Psoas muscle (tissue), 8 donors: ENCODE results near the gene MICAL3. TPM values are rescaled to one million over a fixed set of nuclear protein-coding genes. Genes with fewer than 3 reads are reported as not detected.

ENCODE experiments used
- ATAC-seq, 4 donors: fragments of 200-7000 bp; cut with Tn5 transposase; one replicate each; pipeline ENCODE4 v1.9.1; 2020; ENCODE audit warnings: moderate library complexity in 3 of 4, mild to moderate bottlenecking in 2 of 4
- DNase-seq, 2 donors: peaks; one replicate each; pipeline ENCODE4 v3.0.0-alpha.2; 2020
- H3K27ac ChIP-seq: fragments of 200-600 bp; one replicate; pipeline ENCODE4 v1.8.0; 2022
- H3K27me3 ChIP-seq, 3 donors: fragments of 200-600 bp in 1 of 3; one replicate each; pipeline versions ENCODE4 v1.6.1 to v1.8.0; 2013 to 2022; ENCODE audit warnings: low read length in 2 of 3, mild to moderate bottlenecking in 2 of 3, moderate library complexity in 1 of 3; ENCODE audit not compliant: insufficient read depth in 3 of 3
- H3K36me3 ChIP-seq, 2 donors: fragments of 200-600 bp in 1 of 2; one replicate each; pipeline versions ENCODE4 v1.6.1 to v1.8.0; 2013 to 2022; ENCODE audit warnings: low read depth in 1 of 2, mild to moderate bottlenecking in 1 of 2, moderate library complexity in 1 of 2; ENCODE audit not compliant: insufficient read depth in 1 of 2
- H3K4me1 ChIP-seq: fragments of 200-600 bp; one replicate; pipeline ENCODE4 v1.8.0; 2022
- H3K4me3 ChIP-seq: fragments of 200-600 bp; one replicate; pipeline ENCODE4 v1.8.0; 2022; ENCODE audit warnings: mild to moderate bottlenecking
- H3K9me3 ChIP-seq: fragments of 200-600 bp; one replicate; pipeline ENCODE4 v1.8.0; 2022
- CTCF ChIP-seq: fragments of 200-600 bp; IDR thresholded peaks from one replicate; pipeline ENCODE4 v1.8.0; 2022; ENCODE audit warnings: antibody characterized with exemption
- WGBS, 3 donors: extraction: QIAGEN DNeasy Blood & Tissue Kit; methylation state at CpG; one replicate each; pipeline versions ENCODE4 v1.1.6 to v1.1.7; 2013; 5-methylcytosine and 5-hydroxymethylcytosine counted together
- intact Hi-C, 2 donors: fragments of 100-400 bp; cut with DNase I; formaldehyde crosslinking; loops; one replicate each; pipeline versions ENCODE4 v1.11.0 to v1.14.2; 2022
- polyA plus RNA-seq, 3 donors: library from polyadenylated mRNA; stranded (reverse); fragments of 200-250 nt; gene quantifications; one replicate each; pipeline ENCODE4 v1.2.3, GENCODE V29; 2013
- total RNA-seq, 4 donors: library from RNA; stranded (reverse); fragmentation: NEBNext Ultra II Directional in 2 of 4; extraction: Animal tissue kit (Norgen Biotek cat#: 25700) in 2 of 4; gene quantifications; one replicate each; pipeline versions ENCODE4 v1.2.1 to v1.2.4, GENCODE V29; 2021 to 2023
- donor health status: healthy with polysubstance abuse.
- donor health status: DM: no; HTN: no; CAD: no; lungs with moderate emphysema.
- donor health status: Bipolar disorder and iron deficiency.
- donor health status: healthy.
- donor health status: DM: yes; HTN: yes; CAD: no.
- donor health status: DM: no; HTN: no; CAD: no.
- donor health status: DM: no; HTN: no; CAD: no.
- donor health status: DM: yes; HTN: yes; CAD: no.

The MICAL3 gene
- total and polyA plus RNA-seq, 7 donors: 2.1 to 38.3 (median 15.5) TPM

GRCh38 chr22:17963015-17963414 is 61.3 kb downstream of the MICAL3 start:
- WGBS, 3 donors: 87 to 97% (median 93%) methylated on average over 8 of the region's 8 CpGs
- no peak for ATAC-seq

GRCh38 chr22:17962168-17962567 is 62.2 kb downstream of the MICAL3 start:
- ATAC-seq: no peak
- no peak overlapping the region for H3K4me3 ChIP-seq
- TF ChIP-seq CTCF: no peak
- no peak for DNase-seq
- peaks cover 29% of the 10 kb centered on the region for H3K4me1 ChIP-seq
- no peaks in the 10 kb centered on the region for H3K9me3 ChIP-seq
- intact Hi-C loops: no loop called here
- H3K27ac ChIP-seq: no peak overlapping the region
- WGBS, 3 donors: 94 to 98% (median 96%) methylated on average over 13 of the region's 13 CpGs
- H3K27me3 ChIP-seq: no peaks in the 10 kb centered on the region
- H3K36me3 ChIP-seq: no peaks in the 10 kb centered on the region

More at GRCh38 chr22:17963015-17963414, 61.3 kb downstream of the MICAL3 start:
- no peak for DNase-seq
- no peak for TF ChIP-seq CTCF
- no peaks in the 10 kb centered on the region for H3K36me3 ChIP-seq
- H3K4me1 ChIP-seq: peaks cover 22% of the 10 kb centered on the region
- H3K9me3 ChIP-seq: no peaks in the 10 kb centered on the region
- intact Hi-C loops: no loop called here
- H3K27ac ChIP-seq: no peak overlapping the region
- H3K27me3 ChIP-seq: no peaks in the 10 kb centered on the region
- H3K4me3 ChIP-seq: no peak overlapping the region

- ATAC-seq (no peak), DNase-seq (no peak)
- Histone ChIP-seq H3K27me3 (no peaks in the 10 kb centered on the region), H3K36me3 (no peaks in the 10 kb centered on the region), H3K4me3 (no peak overlapping the region), H3K9me3 (no peaks in the 10 kb centered on the region), H3K4me1 (peaks cover 29% of the 10 kb centered on the region), H3K27ac (no peak overlapping the region)
- 0 to 100% (median 100%) methylated on average over 1 of the region's 1 CpG for WGBS, 3 donors
- no peak for TF ChIP-seq CTCF
- intact Hi-C loops: no loop called here
Measured at GRCh38 chr22:17961446-17961729, 63.0 kb downstream of the MICAL3 start.

- intact Hi-C loops: no loop called here
- H3K4me1 ChIP-seq: peaks cover 30% of the 10 kb centered on the region
- no peak overlapping the region for H3K4me3 ChIP-seq
- no peaks in the 10 kb centered on the region for H3K27me3 ChIP-seq
- no peaks in the 10 kb centered on the region for H3K36me3 ChIP-seq
- ATAC-seq (peak in 3 of 4 donors; percentile 24 to 34 (median 34)), DNase-seq (no peak)
- WGBS, 3 donors: 71 to 88% (median 85%) methylated on average over 19 of the region's 19 CpGs
- no peak for TF ChIP-seq CTCF
- no peaks in the 10 kb centered on the region for H3K9me3 ChIP-seq
- H3K27ac ChIP-seq: no peak overlapping the region
Measured at GRCh38 chr22:17960695-17961445, 63.5 kb downstream of the MICAL3 start.

- TF ChIP-seq CTCF: no peak
- no peak overlapping the region for H3K4me3 ChIP-seq
- no peak for ATAC-seq
- 94 to 98% (median 96%) methylated on average over 8 of the region's 8 CpGs for WGBS, 3 donors
- intact Hi-C loops: no loop called here
- peaks cover 31% of the 10 kb centered on the region for H3K4me1 ChIP-seq
- H3K27ac ChIP-seq: no peak overlapping the region
- H3K9me3 ChIP-seq: no peaks in the 10 kb centered on the region
- no peak for DNase-seq
- no peaks in the 10 kb centered on the region for H3K27me3 ChIP-seq
- H3K36me3 ChIP-seq: no peaks in the 10 kb centered on the region
Measured at GRCh38 chr22:17960011-17960410, 64.3 kb downstream of the MICAL3 start.
